HepG2 (cell line): ENCODE data around the gene DHX16. TPM values are rescaled to one million over a fixed set of nuclear protein-coding genes. Genes with fewer than 3 reads are reported as not detected.

Experiments used
- ARNT2 ChIP-seq: sonication (generic); formaldehyde crosslinking; IDR thresholded peaks from 2 replicates; pipeline ENCODE4 v1.8.0; 2022; ENCODE audit warnings: mild to moderate bottlenecking, low read depth, missing genetic modification reagents, moderate library complexity
- CHCHD3 ChIP-seq: sonication (generic); formaldehyde crosslinking; IDR thresholded peaks from 2 replicates; pipeline ENCODE4 v1.8.0; 2022; ENCODE audit warnings: mild to moderate bottlenecking, missing genetic modification reagents, moderate library complexity
- FOXK2 ChIP-seq: fragments of 450-650 bp; IDR thresholded peaks from 2 replicates; pipeline ENCODE4 v1.6.1; 2016
- IRX3 ChIP-seq: sonication (generic); formaldehyde crosslinking; IDR thresholded peaks from 2 replicates; pipeline ENCODE4 v1.8.1; 2023; ENCODE audit warnings: mild to moderate bottlenecking, low read depth, missing genetic modification reagents, borderline replicate concordance
- MEIS1 ChIP-seq: sonication (generic); formaldehyde crosslinking; IDR thresholded peaks from 2 replicates; pipeline ENCODE4 v1.9.0; 2021; ENCODE audit warnings: mild to moderate bottlenecking, missing genetic modification reagents, moderate library complexity, borderline replicate concordance
- NCOA1 ChIP-seq: sonication (generic); formaldehyde crosslinking; IDR thresholded peaks from 2 replicates; pipeline ENCODE4 v1.9.0; 2021; ENCODE audit warnings: missing genetic modification reagents
- RARA ChIP-seq: IDR thresholded peaks from 2 replicates; pipeline ENCODE4 v1.6.1; 2016; ENCODE audit warnings: missing genetic modification reagents, missing compliant biosample characterization
- SMARCC2 ChIP-seq: fragments of 450-650 bp; IDR thresholded peaks from 2 replicates; pipeline ENCODE4 v1.6.1; 2017; ENCODE audit warnings: antibody characterized with exemption, mild to moderate bottlenecking
- ZFP36L1 ChIP-seq: sonication (generic); formaldehyde crosslinking; IDR thresholded peaks from 2 replicates; pipeline ENCODE4 v1.8.0; 2022; ENCODE audit warnings: mild to moderate bottlenecking, missing genetic modification reagents, moderate library complexity
- ZKSCAN5 ChIP-seq: sonication (generic); formaldehyde crosslinking; IDR thresholded peaks from 2 replicates; pipeline ENCODE4 v1.5.1; 2020; ENCODE audit warnings: mild to moderate bottlenecking, missing genetic modification reagents
- ZNF124 ChIP-seq: sonication (generic); formaldehyde crosslinking; IDR thresholded peaks from 2 replicates; pipeline ENCODE4 v1.4.0; 2020; ENCODE audit warnings: missing genetic modification reagents
- ZNF33B ChIP-seq: sonication (generic); formaldehyde crosslinking; IDR thresholded peaks from 2 replicates; pipeline ENCODE4 v1.5.1; 2020; ENCODE audit warnings: mild to moderate bottlenecking, missing genetic modification reagents
- ZNF496 ChIP-seq: sonication (generic); formaldehyde crosslinking; IDR thresholded peaks from 2 replicates; pipeline ENCODE4 v1.8.1; 2023; ENCODE audit warnings: mild to moderate bottlenecking, moderate library complexity, missing genetic modification reagents; ENCODE audit not compliant: insufficient replicate concordance
- ZNF749 ChIP-seq: sonication (generic); formaldehyde crosslinking; IDR thresholded peaks from 2 replicates; pipeline ENCODE4 v1.8.0; 2022; ENCODE audit warnings: mild to moderate bottlenecking, missing genetic modification reagents, moderate library complexity, borderline replicate concordance
- ZSCAN29 ChIP-seq: sonication (generic); formaldehyde crosslinking; conservative IDR thresholded peaks from 2 replicates; pipeline ENCODE4 v1.4.0; 2020; ENCODE audit warnings: mild to moderate bottlenecking, missing genetic modification reagents
- polyA plus RNA-seq, 8 experiments: library from polyadenylated mRNA; depleted of rRNA in 3 of 8; stranded (reverse) in 7 of 8; unstranded in 1 of 8; fragments of >200 nt; fragmentation: Illumina TruSeq in 4 of 8; extraction: Trizol in 4 of 8; gene quantifications; 2 replicates each; pipeline versions ENCODE4 v1.2.1 to v1.2.3, GENCODE V29; 2011 to 2016; ENCODE audit warnings: low read depth in 4 of 8, missing spikeins in 1 of 8, mixed read lengths in 1 of 8; ENCODE audit not compliant: insufficient read depth in 1 of 8
- total RNA-seq, 5 experiments: library from RNA; depleted of rRNA; stranded (reverse); fragments of >200 nt; fragmentation: Illumina TruSeq; extraction: Trizol; gene quantifications; 2 replicates each; pipeline ENCODE4 v1.2.3, GENCODE V29; 2016; ENCODE audit warnings: low read depth in 1 of 5
- TF ChIP-seq, protein P1 (sequence below): sonication (generic); formaldehyde crosslinking; IDR thresholded peaks from one replicate; pipeline ENCODE4 v1.5.1; 2020; ENCODE audit warnings: mild to moderate bottlenecking, missing genetic modification reagents; ENCODE audit errors: not compliant biosample characterization
- TF ChIP-seq, protein P2 (sequence below): sonication (generic); formaldehyde crosslinking; IDR thresholded peaks from 2 replicates; pipeline ENCODE4 v1.4.0; 2020; ENCODE audit warnings: missing genetic modification reagents, borderline replicate concordance
- TF ChIP-seq, protein P3 (sequence below): sonication (generic); formaldehyde crosslinking; IDR thresholded peaks from 2 replicates; pipeline ENCODE4 v1.8.1; 2023; ENCODE audit warnings: missing genetic modification reagents, inconsistent platforms, borderline replicate concordance

Gene DHX16
- total and polyA plus RNA-seq, 2 of the 13 experiments (the other 11 are each of a cell fraction or from before 2014, with no cell fraction given), result 57.0 to 58.5 TPM

DNA sequence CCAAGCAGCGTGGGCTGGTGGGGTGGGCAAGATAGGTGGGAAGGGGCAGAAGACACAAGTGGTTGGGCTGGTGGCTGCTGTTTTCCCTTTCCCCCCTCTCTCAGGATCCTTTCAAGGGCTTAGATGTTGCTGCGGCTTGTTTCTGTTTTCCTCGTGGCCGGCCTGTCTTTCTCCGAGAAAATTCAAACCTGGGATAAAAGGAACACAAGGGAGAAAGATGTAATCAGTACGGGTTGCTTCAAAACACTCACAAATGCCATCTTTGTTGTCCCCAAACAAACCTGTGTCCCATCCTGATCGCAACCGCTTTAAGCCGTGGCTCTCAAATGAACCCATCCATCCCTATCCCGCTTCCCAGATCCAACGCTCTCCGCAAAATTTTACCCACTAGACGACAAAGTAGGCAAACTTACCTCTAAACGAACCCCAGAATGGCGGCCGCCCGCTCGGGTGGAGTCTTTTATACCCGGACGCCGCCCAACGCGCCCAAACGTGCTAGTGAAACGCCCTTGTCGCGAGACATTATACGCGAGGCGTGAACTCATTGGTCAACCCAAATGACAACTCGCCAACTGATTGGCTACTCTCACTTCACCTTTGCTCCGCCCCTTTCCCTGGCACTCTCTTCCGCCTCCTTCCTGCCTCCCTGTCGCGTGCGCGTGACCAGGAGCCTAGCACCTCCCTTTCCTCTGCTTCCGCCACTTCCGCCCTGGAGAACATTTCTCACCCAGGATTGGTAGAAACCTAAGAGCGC is 55.8 kb downstream of the DHX16 start, which contains the start of gene PPP1R10 (continued):
- TF ChIP-seq, protein P1, sequence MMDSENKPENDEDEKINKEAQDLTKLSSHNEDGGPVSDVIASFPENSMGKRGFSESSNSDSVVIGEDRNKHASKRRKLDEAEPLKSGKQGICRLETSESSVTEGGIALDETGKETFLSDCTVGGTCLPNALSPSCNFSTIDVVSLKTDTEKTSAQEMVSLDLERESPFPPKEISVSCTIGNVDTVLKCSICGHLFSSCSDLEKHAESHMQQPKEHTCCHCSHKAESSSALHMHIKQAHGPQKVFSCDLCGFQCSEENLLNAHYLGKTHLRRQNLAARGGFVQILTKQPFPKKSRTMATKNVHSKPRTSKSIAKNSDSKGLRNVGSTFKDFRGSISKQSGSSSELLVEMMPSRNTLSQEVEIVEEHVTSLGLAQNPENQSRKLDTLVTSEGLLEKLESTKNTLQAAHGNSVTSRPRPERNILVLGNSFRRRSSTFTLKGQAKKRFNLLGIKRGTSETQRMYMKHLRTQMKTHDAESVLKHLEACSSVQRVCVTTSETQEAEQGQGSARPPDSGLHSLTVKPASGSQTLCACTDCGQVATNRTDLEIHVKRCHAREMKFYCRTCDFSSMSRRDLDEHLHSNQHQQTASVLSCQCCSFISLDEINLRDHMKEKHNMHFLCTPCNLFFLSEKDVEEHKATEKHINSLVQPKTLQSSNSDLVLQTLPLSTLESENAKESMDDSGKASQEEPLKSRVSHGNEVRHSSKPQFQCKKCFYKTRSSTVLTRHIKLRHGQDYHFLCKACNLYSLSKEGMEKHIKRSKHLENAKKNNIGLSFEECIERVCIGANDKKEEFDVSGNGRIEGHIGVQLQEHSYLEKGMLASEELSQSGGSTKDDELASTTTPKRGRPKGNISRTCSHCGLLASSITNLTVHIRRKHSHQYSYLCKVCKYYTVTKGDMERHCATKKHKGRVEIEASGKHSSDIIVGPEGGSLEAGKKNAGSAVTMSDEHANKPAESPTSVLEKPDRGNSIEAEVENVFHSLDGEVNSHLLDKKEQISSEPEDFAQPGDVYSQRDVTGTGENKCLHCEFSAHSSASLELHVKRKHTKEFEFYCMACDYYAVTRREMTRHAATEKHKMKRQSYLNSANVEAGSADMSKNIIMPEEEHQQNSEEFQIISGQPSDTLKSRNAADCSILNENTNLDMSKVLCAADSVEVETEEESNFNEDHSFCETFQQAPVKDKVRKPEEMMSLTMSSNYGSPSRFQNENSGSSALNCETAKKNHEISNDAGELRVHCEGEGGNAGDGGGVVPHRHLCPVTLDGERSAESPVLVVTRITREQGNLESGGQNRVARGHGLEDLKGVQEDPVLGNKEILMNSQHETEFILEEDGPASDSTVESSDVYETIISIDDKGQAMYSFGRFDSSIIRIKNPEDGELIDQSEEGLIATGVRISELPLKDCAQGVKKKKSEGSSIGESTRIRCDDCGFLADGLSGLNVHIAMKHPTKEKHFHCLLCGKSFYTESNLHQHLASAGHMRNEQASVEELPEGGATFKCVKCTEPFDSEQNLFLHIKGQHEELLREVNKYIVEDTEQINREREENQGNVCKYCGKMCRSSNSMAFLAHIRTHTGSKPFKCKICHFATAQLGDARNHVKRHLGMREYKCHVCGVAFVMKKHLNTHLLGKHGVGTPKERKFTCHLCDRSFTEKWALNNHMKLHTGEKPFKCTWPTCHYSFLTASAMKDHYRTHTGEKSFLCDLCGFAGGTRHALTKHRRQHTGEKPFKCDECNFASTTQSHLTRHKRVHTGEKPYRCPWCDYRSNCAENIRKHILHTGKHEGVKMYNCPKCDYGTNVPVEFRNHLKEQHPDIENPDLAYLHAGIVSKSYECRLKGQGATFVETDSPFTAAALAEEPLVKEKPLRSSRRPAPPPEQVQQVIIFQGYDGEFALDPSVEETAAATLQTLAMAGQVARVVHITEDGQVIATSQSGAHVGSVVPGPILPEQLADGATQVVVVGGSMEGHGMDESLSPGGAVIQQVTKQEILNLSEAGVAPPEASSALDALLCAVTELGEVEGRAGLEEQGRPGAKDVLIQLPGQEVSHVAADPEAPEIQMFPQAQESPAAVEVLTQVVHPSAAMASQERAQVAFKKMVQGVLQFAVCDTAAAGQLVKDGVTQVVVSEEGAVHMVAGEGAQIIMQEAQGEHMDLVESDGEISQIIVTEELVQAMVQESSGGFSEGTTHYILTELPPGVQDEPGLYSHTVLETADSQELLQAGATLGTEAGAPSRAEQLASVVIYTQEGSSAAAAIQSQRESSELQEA (CRISPR knock-in tag), result no peak
- TF ChIP-seq MEIS1 (CRISPR knock-in tag) (peak; percentile 64), ARNT2 (CRISPR knock-in tag) (no peak; the same call in 1 of the 2 replicates), NCOA1 (CRISPR knock-in tag) (no peak; the same call in 1 of the 2 replicates), ZSCAN29 (no peak), FOXK2 (peak; percentile 80), CHCHD3 (CRISPR knock-in tag) (no peak), ZNF33B (CRISPR knock-in tag) (peak; percentile 89; the same call in 1 of the 2 replicates), RARA (CRISPR knock-in tag) (peak; percentile 48; the same call in 1 of the 2 replicates), ZNF124 (CRISPR knock-in tag) (peak; percentile 43; the same call in 1 of the 2 replicates), ZFP36L1 (CRISPR knock-in tag) (no peak), IRX3 (CRISPR knock-in tag) (peak; percentile 75), ZNF749 (CRISPR knock-in tag) (no peak), ZNF496 (no peak), SMARCC2 (no peak), ZKSCAN5 (CRISPR knock-in tag) (0 out of 2 replicates have a peak, but pooled peaks have one; percentile 19)
- TF ChIP-seq, protein P2, sequence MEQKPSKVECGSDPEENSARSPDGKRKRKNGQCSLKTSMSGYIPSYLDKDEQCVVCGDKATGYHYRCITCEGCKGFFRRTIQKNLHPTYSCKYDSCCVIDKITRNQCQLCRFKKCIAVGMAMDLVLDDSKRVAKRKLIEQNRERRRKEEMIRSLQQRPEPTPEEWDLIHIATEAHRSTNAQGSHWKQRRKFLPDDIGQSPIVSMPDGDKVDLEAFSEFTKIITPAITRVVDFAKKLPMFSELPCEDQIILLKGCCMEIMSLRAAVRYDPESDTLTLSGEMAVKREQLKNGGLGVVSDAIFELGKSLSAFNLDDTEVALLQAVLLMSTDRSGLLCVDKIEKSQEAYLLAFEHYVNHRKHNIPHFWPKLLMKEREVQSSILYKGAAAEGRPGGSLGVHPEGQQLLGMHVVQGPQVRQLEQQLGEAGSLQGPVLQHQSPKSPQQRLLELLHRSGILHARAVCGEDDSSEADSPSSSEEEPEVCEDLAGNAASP (CRISPR knock-in tag), result peak; percentile 62; the same call in 1 of the 2 replicates
- TF ChIP-seq, protein P3, sequence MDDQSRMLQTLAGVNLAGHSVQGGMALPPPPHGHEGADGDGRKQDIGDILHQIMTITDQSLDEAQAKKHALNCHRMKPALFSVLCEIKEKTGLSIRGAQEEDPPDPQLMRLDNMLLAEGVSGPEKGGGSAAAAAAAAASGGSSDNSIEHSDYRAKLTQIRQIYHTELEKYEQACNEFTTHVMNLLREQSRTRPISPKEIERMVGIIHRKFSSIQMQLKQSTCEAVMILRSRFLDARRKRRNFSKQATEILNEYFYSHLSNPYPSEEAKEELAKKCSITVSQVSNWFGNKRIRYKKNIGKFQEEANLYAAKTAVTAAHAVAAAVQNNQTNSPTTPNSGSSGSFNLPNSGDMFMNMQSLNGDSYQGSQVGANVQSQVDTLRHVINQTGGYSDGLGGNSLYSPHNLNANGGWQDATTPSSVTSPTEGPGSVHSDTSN (CRISPR knock-in tag), result no peak
